SU-DHL-6 (cell line): ENCODE measurements around the gene LIX1.

Experiments
- CTCF ChIP-seq: fragments of 200-600 bp; sonication (generic); IDR thresholded peaks from one replicate; pipeline ENCODE4 v1.5.1; 2017; ENCODE audit warnings: antibody characterized with exemption, mild to moderate bottlenecking, low read length, moderate library complexity; ENCODE audit not compliant: insufficient read depth, poor library complexity, severe bottlenecking
- EZH2phosphoT487 ChIP-seq: fragments of 200-600 bp; sonication (generic), shearing (Covaris generic); conservative IDR thresholded peaks from 2 replicates; pipeline ENCODE4 v1.6.1; 2018; ENCODE audit warnings: mild to moderate bottlenecking, antibody characterized with exemption, low read length, moderate library complexity, mixed read lengths

DNA sequence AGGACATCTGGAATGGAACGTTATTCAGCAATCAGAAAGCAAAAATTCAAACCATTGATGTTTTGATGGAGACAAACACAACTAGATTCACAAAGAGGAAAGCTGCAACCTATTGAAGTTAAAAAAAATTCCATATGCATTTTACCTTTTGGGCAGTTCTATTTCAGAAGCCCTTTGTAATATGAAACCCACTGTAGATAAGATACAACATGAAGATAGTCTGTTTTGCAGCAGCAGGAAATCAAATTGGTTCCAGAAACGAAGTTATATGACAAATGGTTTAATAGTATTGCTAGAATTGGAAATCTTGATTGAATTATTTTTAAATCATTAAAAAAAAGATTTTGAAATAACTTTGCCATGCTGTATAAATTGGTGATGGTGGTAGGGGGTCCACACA is 872 bp downstream of the LIX1 start:
- TF ChIP-seq EZH2phosphoT487 (no peak), CTCF (no peak)
